ENCODE results near the gene CCDC85A.
"Not testable (repeated sequence)": the region's sequence is repeated elsewhere in the genome, so short reads cannot be mapped to it uniquely, and the experiment has no call there.

GRCh38 chr2:56142497-56143061 lies 41.2 kb upstream of the CCDC85A start:
- TF ChIP-seq CTCF, POLR2A (IDR thresholded peaks at IDR 0.05): not testable (repeated sequence)
